HS-27A (cell line): ENCODE data around the gene ZC3H7B.

Source experiments
- DNase-seq: peaks from one replicate; pipeline ENCODE4 v3.0.0-alpha.2; 2012; ENCODE audit warnings: low read depth, missing footprints

The ZC3H7B gene

DNA sequence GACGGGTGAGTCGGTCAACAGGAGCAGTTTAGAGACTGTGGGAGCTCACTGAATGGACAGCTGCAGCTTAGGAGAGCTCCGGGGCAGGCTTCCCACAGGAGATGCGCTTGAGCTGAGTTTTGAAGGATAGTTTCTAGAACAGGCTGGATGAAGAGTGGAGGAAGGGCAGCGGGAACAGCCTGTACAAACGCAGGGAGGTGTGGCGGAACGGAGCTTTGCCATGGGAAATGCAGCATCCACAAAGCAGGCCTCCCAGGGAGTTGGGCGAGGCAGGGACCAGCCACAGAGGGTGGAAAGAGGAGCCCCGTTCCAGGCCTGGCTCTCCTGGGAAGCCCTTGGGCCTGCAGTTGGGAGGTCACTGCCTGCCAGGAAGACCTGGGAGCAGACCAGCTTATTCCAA is 53.7 kb downstream of the ZC3H7B start:
- DNase-seq, result no peak

- DNase-seq, result no peak
These were observed 54.6 kb downstream of the ZC3H7B start for GRCh38 chr22:41355895-41356294.

DNA sequence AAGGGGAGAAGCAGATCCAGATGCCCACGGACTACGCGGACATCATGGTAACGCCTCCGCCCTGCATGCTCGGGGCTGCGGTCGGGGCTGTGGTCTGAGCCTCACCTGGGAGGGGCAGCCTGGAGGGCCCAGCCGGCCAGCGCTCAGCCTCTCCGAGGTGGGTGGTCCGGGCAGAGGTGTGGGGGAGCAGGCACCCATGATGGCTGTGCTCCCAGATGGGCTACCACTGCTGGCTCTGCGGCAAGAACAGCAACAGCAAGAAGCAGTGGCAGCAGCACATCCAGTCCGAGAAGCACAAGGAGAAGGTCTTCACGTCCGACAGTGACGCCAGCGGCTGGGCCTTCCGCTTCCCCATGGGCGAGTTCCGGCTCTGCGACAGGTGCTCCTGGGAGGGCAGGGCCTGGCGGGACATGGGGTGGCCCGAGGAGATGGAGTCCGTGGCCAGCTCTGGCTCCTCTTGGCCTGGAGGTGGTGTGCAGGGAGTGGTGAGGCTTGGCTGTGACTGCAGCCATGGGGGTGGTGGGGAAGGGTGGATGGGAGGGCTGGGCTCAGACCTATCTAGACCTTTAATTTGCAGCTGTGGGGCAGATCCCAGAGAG is 55.2 kb downstream of the ZC3H7B start:
- no peak for DNase-seq

GRCh38 chr22:41357191-41357590 is 55.9 kb downstream of the ZC3H7B start:
- no peak for DNase-seq

- DNase-seq, result no peak
These were observed 57.6 kb downstream of the ZC3H7B start for GRCh38 chr22:41358927-41359326.

DNA sequence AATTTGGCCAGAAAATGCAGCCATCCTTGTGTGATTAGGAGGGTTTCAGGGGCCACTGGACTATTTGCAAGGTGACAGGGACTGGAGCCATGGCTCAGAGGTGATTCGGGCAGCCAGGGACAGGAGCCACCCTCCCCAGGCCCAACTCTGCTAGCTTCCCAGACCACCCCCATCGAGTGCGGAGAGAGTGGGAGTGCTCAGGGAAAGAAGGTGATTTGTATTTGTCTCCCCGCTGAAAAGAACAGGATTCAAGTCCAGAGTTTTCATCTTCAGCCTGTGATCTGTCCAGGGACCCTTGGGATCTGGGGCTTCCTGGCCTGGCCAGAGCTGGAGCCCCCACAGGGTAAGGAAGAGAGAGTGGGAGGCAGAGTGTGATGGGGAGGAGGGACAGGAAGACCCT is 58.1 kb downstream of the ZC3H7B start:
- DNase-seq, result no peak

DNA sequence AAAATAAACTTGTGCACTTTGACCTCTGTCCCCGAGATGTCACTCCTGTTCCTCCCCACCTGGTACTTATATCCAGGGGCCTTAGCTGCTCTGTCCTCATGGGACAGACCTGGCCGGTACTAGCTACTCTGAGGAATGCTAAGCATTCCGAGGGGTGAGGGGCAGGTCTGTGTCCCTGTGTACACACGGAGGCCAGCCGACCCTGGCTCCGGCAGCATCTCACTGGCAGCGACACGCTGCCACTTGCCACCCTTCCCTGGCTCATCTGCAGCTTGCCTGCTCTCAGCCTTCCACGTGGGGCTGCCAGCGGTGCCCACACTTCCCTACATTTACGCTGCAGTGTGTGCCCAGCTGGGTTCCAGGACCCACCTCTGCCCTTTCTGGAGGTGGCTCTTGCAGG is 58.8 kb downstream of the ZC3H7B start:
- no peak for DNase-seq

GRCh38 chr22:41361716-41362310 is 60.5 kb downstream of the ZC3H7B start:
- DNase-seq, result no peak

DNA sequence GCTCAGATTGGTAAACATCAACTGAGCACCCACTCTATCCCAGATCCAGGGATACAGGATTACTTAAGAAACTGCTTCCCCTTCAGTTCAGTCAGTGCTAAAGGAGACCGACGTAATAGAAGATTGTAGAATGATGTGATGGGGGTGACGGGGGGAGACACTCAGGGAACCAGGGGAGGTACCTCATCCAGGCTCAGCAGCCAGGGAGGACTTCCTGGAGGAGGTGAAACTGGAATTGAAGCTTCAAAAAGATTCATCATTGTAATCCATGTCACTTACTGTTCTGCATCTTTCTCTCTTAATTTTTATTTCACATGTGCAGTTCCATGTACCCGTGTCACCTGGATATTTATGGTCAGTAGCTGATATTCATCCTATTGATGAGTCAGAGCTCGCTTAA is 61.3 kb downstream of the ZC3H7B start:
- DNase-seq, result no peak

- no peak for DNase-seq
These were observed 62.9 kb downstream of the ZC3H7B start for GRCh38 chr22:41364233-41364632.

GRCh38 chr22:41364955-41365354 is 63.6 kb downstream of the ZC3H7B start:
- DNase-seq, result no peak

DNA sequence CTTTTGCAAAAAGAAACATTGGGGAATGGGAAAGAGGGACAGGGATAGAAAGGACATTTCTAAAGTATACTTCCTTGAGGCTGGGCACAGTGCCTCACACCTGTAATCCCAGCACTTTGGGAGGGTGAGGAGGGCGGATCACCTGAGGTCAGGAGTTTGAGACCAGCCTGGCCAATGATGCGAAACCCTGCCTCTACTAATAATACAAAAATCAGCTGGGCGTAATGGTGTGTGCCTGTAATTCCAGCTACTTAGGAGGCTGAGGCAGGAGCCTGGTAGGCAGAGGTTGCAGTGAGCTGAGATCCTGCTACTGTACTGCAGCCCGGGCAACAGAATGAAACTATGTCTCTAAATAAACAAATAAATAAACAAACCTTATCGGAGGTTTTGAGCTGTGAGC is 64.1 kb downstream of the ZC3H7B start:
- no peak for DNase-seq

DNA sequence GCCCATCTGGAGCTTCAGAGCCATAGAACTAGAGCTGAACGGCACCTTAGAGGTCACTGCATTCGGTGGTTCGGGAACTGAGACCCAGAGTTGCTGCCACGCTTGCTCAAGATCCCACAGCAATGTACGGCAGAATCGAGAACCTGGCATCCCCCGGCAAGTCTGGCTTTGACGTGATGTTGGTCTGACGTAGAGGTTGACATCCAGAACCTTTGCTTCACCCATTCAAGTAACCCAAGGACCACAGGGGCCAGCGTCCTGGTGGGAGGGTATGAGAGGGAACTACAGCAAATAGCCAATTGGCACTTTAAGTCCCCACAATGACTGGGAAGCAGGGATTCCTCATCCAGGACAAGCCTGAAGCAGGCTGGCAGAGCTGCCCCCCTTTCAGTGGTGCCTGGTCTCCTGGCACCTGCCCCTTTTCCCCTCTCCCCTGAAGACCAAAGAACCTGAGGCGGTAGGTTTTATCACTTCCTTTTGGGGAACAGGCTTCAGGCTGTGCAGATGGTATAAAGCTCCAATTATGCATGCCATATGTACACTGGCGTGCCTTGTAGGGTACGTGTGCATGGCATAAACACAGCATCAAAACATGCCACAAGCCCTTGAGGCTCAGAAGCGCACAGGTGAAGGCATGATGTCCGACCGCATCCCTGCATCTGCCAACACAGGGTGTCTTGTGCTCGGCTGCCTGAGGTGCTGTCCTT is 65.2 kb downstream of the ZC3H7B start:
- no peak for DNase-seq

- DNase-seq, result peak; percentile 64
These were observed 65.8 kb downstream of the ZC3H7B start for GRCh38 chr22:41367039-41367679.

- DNase-seq, result no peak
These were observed 66.6 kb downstream of the ZC3H7B start for GRCh38 chr22:41367680-41368542.

GRCh38 chr22:41368543-41369423 is 67.5 kb downstream of the ZC3H7B start:
- DNase-seq, result no peak

DNA sequence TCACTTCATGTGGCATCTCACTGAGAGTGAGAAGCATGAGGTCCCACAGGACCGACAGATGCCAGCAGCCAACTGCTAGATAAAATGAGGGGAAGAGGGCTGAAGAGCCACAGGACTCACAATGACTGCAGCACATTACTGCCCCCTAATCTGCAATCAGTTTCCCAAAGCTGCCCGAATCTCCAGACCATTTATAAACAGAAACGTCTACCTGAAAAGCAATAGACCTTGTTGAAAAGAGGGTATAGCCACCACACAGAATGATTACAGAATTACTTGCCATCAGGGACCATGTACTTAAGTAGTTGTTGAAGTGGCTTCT is 68.1 kb downstream of the ZC3H7B start:
- no peak for DNase-seq

DNA sequence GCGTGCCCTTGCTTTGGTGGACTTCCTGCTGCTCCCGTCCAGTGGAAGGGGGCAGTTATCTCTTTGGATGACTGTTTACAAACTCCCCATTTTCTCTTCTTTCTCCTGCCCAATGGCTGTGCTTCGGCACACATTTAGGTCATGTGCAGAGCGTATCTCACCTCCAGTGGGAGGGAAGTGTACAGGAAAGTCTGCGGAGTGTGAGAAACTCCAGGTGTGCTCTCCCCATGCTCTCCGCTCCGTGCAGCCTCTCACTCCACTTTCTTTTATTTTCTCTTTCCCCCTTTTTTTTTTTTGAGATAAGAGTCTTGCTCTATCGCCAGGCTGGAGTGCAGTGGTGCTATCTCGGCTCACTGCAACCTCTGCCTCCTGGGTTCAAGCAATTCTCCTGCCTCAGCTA is 68.5 kb downstream of the ZC3H7B start:
- no peak for DNase-seq

DNA sequence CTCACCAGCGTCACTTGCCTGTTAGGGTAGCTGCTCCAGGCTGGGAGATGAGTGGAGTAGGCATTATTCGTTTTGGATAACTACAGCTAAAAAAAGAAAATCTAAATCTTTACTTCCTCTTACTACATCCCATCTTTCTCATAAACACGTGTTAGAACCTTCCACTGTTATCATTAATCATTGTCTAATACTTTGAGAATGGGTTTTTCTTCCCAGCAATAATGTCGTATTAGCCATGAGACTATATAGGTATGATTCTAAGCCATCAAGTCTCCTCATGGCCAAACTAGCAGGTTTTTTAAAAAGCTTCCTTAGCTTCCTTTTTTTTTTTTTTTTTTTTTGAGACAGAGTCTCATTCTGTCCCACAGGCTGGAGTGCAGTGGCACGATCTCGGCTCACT is 76.5 kb downstream of the ZC3H7B start:
- DNase-seq, result no peak

DNA sequence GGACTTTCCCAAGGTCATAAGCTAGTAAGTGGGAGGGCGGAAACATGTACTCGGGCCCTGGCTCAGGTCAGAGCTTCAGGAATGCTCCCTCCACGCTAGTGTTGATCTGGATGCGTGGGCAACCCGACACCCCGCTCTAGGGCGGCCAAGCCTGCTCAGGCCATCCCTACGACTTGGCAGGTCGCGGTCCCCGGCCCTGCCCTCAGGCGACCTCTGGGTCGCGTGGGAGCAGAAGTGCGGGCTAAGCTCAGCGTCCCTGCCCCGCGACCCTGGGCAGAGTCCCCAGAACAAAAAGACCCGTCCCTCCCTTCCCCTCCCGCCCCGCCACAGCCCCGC is 79.6 kb downstream of the ZC3H7B start:
- DNase-seq, result peak; percentile 42

DNA sequence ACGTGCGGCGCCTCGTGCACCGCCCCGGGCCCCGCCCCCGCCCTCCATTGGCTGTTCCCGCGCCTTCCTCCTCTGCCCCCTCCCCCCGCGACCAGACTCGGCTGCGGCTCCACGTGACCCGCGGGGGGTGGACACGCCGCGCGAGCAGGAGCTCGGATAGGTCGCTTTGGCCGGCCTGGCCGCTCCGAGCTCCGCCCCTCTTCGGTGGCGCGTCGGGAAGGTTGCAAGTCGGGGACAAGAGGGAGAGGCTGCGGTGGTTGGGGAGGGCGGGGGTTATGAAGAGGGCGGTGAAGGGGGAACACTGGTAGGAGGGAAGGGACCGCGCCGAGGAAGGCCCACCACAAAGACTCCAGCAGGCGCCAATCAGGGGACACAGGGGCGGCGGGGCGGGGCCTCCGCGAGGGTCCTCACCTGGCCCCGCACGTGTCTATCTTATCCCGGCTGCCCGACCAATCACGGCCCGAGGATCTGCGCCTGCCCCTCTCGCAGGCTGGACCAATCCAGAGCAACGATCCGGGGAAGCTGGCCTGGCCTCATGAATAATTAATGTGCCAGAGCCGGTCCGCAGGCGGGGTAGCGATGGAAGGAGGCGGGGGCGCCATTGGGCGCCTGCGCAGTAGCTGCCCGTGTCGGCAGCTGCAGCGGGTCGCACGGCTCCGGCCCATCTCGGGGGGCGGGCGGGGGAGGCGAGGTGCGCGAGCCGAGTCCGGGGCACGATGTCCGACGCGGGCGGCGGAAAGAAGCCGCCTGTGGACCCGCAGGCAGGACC is 80.2 kb downstream of the ZC3H7B start, which contains the start of gene TEF:
TEF (plus strand) TSS at position 614 of the 769 bp plus-strand sequence; CDS start at position 717, 103 bp downstream.
- peak; percentile 86 for DNase-seq
